ENCODE data around the gene LAMA3.

DNA sequence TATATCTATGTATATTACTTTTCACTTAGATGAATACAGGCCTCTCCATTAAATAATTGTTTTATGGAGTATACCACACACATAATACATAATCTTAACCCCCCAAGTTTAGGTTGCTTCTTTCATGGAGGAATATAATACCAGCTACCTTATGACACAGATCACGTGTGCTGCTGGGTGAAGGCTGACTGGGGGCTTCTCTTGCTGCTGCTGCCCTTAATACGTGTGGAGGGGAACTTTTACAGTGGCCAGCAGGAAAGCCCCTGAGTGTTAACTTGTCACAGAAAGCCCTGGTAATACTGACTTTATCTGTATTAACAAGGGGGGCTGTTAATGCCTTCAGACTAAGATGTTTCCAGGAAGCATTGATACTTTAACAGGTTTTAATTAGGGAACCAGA, 63.1 kb downstream of the LAMA3 start:
- TF ChIP-seq EZH2 (IDR thresholded peaks at IDR 0.05), result no peak
- TF ChIP-seq, protein P1, sequence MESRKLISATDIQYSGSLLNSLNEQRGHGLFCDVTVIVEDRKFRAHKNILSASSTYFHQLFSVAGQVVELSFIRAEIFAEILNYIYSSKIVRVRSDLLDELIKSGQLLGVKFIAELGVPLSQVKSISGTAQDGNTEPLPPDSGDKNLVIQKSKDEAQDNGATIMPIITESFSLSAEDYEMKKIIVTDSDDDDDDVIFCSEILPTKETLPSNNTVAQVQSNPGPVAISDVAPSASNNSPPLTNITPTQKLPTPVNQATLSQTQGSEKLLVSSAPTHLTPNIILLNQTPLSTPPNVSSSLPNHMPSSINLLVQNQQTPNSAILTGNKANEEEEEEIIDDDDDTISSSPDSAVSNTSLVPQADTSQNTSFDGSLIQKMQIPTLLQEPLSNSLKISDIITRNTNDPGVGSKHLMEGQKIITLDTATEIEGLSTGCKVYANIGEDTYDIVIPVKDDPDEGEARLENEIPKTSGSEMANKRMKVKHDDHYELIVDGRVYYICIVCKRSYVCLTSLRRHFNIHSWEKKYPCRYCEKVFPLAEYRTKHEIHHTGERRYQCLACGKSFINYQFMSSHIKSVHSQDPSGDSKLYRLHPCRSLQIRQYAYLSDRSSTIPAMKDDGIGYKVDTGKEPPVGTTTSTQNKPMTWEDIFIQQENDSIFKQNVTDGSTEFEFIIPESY (IDR thresholded peaks at IDR 0.05; ENCODE audit: extremely low read depth, insufficient replicate concordance, low read length), result no peak

Data from HCT116 (cell line).